NCI-H345 treated with DMSO at 0.1 percent for 48 hours (cell line): ENCODE results near the gene OR4C45.
"Not testable (repeated sequence)": the region's sequence is repeated elsewhere in the genome, so short reads cannot be mapped to it uniquely, and the experiment has no call there.

Experiments used
- DNase-seq: peaks from one replicate; lab custom pipeline; 2025; ENCODE audit not compliant: unreplicated experiment; lab: John Stamatoyannopoulos, UW

Gene OR4C45

DNA sequence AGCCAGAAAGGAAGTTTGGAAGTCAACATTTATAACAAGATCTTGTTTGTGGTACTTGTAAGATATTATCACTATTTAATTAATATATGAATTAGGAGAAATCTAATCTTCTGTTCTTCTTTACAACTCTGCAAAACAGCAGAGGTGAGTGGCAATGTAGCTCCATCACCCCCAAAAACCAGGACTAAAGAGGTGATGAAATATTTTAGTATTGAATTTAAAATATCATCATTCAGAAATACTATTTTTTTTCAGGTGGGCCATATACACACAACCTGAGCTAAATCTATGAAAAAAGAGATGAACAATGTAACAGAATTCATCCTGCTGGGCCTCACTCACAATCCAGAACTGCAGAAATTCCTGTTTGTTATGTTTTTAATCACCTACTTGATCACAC lies at the start of gene OR4C45:
TSS of gene OR4C45 (plus strand) at position 301 of the 400 bp plus-strand sequence.
- no peak for DNase-seq

DNA sequence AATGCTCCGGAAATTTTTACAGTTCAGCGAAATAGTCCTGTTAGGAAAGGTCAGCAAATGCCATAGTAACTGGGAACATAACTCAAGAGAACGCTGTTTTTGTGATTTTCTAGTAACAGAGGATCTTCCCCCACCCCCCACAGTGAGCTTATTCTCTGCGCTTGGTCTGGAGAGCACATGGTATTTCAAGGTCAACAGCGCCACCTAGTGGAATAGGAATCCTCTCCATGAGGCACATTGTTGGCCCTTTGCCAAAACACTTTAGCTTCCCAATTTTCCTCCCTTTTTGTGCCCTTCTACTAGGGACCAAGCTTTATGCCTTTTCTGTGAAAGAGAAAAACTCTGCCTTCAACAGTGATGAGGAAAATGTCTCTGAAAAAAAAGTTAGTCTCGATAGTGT lies 37.1 kb upstream of the OR4C45 start:
- DNase-seq, result peak; percentile 19

DNA sequence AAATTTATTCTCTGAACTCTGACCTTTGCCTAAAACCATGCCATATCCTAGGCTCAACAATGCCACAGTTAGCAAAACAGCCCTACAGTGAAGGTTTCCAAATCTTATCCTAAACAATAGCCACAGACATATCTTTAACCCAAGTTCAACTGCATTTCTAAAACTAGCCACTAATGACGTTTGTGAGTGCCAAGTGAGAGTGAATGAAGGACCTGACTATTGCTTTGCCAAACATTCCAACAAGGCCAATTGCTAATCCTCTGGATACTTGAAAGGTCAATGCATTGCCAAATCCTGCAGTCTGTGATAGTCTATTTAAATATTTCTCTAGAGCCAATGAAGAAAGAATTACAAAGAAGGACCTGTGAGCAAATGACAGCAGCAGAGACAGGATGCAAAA lies 2.5 kb upstream of the OR4C45 start:
- DNase-seq, result no peak

DNA sequence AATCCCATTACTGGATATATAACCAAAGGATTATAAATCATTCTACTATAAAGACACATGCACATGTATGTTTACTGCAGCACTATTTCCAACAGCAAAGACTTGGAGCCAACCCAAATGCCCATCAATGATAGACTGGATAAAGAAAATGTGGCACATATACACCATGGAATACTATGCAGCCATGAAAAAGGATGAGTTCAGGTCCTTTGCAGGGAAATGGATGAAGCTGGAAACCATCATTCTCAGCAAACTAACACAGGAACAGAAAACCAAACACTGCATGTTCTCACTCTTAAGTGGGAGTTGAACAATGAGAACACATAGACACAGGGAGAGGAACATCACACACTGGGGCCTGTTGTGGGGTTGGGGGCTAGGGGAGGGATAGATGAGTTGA lies 3.6 kb downstream of the OR4C45 start:
- DNase-seq, result not testable (repeated sequence)

DNA sequence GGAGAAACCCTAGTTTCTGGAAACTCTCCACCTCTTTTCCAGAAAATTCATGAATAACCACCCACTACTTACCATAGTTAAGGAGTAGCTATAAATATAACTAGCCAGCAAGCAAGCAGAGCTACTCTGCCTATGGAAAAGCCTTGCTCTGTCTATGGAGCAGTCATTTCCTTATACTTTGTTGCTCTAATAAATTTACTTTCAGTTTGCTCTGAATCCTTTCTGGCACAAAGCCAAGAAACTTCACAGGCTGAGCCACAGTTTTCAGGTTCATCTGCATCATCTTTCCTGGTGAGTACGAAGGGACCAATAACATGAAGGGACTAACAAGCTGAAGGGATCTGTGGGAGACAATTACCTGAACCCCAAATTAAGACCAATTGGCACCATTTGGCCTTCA lies 4.6 kb downstream of the OR4C45 start:
- no peak for DNase-seq

DNA sequence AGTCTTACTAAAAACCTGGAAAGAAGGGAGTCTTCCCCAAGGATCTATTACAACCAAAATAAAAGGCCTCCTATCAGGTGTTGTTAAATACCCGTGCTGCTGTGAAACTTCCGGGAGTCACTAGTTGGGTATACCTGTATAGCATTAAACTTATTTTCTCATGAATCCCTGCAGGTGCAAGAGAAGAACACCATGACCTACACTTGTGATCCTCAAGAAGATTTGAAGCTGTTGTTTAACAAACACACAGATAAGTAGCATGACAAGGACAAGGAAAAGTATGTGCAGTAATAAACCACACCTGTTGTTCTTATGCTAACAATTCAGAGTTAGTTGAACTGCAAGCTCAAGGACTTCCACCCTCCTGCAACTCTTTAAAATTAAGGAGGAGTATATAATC lies 12.0 kb downstream of the OR4C45 start:
- no peak for DNase-seq

DNA sequence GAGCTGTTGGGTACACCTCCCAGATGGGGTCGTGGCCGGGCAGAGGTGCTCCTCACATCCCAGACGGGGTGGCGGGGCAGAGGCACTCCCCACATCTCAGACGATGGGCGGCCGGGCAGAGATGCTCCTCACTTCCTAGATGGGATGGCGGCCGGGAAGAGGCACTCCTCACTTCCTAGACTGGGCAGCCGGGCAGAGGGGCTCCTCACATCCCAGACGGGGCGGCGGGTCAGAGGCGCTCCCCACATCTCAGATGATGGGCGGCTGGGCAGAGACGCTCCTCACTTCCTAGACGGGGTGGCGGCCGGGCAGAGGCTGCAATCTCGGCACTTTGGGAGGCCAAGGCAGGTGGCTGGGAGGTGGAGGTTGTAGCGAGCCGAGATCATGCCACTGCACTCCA lies 30.4 kb downstream of the OR4C45 start:
- DNase-seq, result not testable (repeated sequence)

DNA sequence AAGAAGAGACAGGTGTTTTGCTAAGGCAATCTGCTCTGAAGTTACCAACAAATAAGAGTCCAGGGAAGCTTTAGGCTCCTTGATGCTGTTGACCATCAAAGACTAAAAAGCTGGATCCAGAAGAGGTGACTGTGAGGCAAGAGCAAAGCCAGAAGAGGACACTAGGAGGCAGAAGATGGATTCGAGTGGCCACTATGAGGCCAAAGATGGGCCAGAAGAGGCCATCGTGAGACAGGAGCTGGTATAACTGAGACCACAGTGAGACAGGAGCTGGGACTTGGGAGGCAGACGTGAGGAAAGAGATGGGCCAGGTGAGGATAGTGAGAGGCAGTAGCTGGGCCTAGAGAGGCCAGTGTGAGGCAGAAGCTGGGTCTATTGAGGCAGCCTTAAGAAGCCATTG lies 37.7 kb downstream of the OR4C45 start:
- DNase-seq, result no peak

DNA sequence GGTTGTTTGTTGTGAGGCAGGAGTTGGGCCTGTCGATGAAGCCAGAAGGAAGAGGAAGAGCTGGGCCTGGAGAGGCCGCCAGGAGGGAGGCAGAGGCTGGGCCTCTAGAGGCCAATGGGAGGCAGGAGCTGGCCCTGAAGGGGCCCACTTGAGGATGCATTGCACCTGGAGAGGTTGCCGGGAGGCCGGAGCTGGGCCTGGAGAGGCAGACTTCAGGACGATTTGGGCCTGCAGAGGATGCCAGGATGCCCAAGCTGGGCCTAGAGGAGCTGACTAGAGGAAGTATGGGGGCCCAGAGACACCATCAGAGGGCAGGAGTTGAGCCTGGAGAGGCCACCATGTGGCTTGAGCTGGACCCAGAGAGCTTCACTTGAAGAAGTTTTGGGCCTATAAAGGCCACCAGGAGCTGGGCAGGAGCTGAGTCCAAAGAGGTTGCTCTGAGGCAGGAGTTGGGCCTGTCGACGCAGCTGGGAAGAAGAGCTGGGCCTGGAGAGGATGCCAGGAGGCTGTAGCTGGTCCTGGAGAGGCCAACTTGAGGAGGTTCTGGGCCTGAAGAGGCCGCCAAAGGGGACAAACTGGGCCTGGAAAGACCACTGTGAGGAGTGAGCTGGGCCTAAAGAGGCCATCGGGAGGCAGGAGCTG lies 39.0 kb downstream of the OR4C45 start:
- no peak for DNase-seq

DNA sequence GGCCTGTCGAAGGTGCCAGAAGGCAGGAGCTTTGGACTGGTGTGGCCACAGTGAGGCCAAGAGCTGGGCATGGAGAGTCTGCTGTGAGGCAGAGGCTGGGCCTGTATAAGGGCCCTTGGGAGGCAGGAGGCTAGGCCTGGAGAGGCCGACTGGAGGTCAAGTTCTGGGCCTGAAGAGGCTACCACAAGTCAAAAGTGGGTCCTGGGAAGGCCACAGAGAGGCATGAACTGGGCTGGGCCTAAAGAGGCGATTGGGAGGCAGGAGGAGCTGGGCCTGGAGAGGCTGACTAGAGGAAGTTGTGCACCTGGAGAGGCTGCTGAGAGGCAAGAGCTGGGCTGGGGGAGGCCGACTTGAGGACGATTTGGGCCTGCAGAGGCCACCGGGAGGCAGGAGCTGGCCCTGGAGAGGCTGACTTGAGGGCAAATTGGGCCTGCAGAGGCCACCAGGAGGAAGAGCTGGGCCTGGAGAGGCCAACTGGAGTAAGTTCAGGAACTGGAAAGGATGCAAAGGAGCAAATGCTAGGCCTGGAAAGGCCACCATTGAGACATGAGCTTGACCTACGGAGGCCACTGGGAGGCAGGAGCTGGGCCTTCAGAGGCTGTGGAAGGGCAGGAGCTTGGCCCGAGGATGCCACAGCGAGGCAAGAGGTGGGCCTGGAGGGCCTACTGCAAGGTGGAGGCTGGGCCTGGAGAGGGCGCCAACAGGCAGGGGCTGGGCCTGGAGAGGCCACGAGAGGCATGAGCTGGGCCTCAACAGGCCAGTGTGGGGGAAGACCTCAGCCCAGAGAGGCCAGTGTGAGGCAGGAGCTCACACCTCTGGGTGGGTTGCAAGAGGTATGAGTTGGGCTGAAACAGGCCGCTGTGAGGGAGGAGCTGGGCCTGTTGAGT lies 39.8 kb downstream of the OR4C45 start:
- no peak for DNase-seq

DNA sequence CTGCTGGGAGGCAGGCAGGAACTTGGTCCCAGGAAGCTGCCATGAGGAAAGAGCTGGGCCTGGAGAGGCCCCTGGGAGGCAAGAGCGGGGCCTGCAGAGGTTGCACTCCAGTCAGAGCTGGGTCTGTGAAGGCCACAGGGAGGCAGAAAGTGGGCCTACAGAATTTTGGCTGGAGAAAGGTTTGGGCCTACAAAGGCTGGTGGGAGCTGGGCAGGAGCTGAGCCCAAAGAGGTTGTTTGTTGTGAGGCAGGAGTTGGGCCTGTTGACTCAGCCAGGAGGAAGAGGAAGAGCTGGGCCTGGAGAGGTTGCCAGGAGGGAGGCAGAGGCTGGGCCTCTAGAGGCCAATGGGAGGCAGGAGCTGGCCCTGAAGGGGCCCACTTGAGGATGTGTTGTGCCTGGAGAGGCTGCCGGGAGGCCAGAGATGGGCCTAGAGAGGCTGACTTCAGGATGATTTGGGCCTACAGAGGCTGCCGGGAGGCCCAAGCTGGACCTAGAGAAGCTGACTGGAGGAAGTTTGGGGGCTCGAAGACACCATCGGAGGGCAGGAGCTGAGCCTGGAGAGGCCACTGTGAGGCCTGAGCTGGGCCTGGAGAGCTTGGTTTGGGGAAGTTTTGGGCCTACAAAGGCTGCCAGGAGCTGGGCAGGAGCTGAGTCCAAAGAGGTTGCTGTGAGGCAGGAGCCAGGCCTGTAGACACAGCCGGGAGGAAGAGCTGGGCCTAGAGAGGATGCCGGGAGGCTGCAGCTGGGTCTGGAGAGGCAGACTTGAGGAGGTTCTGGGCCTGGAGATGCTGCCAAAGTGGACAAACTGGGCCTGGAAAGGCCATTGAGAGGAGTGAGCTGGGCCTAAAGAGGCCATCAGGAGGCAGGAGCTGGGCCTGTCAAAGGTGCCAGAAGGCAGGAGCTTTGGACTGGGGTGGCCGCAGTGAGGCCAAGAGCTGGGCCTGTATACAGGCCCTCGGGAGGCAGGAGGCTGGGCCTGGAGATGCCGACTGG lies 40.7 kb downstream of the OR4C45 start:
- DNase-seq, result no peak

DNA sequence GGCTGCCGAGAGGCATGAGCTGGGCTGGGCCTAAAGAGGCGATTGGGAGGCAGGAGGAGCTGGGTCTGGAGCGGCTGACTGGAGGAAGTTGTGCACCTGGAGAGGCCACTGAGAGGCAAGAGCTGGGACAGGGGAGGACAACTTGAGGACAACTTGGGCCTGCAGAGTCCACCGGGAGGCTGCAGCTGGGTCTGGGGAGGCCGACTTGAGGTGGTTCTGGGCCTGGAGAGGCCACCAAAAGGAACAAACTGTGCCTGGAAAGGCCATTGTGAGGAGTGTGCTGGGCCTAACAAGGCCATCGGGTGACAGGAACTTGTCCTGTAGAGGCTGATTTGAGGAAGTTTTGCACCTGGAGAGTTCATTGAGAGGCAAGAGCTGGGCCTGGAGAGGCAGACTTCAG lies 41.5 kb downstream of the OR4C45 start:
- DNase-seq, result no peak

DNA sequence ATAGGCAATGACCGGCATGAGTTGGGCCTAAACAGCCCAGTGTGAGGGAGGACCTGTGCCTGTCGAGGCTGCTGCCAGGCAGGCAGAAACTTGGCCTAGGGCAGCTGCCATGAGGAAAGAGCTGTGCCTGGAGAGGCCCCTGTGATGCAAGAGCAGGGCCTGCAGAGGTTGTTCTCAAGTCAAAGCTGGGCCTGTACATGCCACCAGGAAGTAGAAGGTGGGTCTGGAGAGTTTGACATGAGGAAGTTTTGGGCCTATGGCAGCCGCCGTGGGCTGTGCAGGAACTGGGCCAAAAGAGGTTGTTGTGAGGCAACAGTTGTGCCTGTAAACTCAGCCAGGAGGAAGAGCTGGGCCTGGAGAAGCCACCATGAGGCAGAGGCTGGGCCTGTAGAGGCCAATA lies 43.2 kb downstream of the OR4C45 start:
- DNase-seq, result no peak

DNA sequence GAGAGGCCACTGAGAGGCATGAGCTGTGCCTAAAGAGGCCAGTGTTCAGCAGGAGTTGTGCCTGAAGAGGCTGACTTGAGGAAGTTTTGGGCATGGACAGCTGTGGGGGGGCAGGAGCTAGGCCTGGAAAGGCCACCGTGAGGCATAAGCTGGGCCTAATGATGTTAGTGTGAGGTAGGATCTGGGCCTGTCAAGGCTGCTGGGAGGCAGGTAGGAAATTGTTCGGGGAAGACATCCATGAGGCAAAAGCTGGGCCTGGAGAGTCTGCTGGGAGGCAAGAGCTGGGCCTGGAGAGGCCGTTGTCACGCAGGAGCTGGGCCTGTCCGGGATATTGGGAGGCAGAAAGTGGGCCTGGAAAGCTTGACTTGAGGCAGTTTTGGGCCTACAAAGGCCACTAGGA lies 44.9 kb downstream of the OR4C45 start:
- no peak for DNase-seq

DNA sequence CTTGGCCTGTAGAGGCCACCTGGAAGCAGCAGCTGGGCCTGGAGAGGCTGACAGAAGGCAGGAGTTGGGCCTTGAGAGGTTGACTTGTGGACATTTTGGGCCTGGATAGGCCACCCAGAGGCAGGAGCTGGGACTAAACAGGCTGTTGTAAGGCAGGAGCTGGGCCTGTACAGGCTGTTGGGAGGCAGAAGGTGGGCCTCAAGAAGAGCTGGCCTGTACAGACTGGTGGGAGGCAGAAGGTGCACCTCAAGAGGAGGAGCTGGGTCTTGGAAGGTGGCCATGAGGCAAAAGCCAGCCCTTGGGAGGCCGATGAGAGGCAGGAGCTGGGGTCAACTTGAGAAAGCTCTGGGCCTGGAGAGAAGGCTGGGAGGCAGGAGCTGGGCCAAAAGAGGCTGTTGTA lies 45.3 kb downstream of the OR4C45 start:
- no peak for DNase-seq

DNA sequence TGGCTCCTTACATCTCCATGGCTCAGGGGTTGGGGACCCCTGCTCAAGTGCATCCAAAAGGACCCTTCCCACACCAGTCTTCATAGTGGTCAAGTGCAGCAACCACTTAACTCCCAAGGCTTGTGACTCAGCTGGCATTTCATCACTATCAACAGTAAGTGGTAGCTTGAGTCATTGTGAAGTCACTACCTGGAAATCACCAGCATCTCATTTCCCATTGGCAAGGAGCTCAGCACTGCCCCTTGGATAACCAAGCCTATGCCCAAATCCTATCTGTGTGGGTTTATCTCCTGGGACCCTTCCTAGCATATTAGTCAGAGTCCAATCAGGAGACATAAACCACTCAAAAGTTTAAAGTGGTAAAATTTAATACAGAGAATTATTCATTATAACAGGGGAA lies 46.3 kb downstream of the OR4C45 start:
- not testable (repeated sequence) for DNase-seq

DNA sequence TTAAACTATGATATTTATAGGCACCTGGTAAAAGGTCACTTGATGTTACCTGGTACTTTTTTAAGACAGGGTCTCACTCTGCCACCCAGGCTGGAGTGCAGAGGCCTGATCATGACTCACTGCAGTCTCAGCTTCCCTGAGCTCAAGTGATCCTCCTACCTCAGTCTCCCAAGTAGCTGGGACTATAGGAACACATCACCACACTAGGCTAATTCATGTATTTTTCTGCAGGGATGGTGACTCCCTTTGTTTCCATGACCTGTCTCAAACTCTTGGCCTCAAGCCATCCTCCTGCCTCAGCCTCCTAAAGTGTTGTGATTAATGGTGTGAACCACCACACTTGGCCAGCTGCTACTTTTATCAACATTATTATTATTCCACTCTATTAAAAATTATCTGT lies 47.6 kb downstream of the OR4C45 start:
- no peak for DNase-seq
